IMR-90 (cell line): ENCODE results near the gene SRC. TPM values are rescaled to one million over a fixed set of nuclear protein-coding genes. Genes with fewer than 3 reads are reported as not detected.

Source experiments
- ATAC-seq: fragments of 200-7000 bp; cut with Tn5 transposase; 2 replicates; pipeline ENCODE4 v1.9.1; 2020; ENCODE audit warnings: low read depth, mild to moderate bottlenecking, moderate library complexity
- BruUV-seq: library from RNA; stranded (reverse); fragments of 400-500 nt; replicated peaks from 2 replicates; lab custom pipeline; 2021; lab: Mats Ljungman, UMichigan
- CTCF ChIA-PET: fragments of 300-600 bp; formaldehyde crosslinking; extraction: SDS; loops from one replicate; lab custom pipeline; 2021; ENCODE audit warnings: antibody characterized with exemption; lab: Yijun Ruan, JAX
- POLR2A ChIA-PET: fragments of 300-600 bp; sonication (Branson Sonifier 250); formaldehyde crosslinking; loops from one replicate; lab custom pipeline; 2022; ENCODE audit warnings: antibody characterized with exemption; ENCODE audit not compliant: unreplicated experiment; lab: Charles Lee
- DNase-seq: peaks from one replicate; pipeline ENCODE4 v3.0.0; 2013
- H2AFZ ChIP-seq: replicated peaks from 2 replicates; pipeline ENCODE3; 2013; ENCODE audit warnings: low read length, mild to moderate bottlenecking; ENCODE audit not compliant: poor library complexity
- H2AK5ac ChIP-seq: 2 replicates; pipeline ENCODE4 v1.6.1; 2013; ENCODE audit warnings: low read depth, low read length, inconsistent platforms
- H2AK9ac ChIP-seq: replicated peaks from 2 replicates; pipeline ENCODE3; 2013; ENCODE audit warnings: mild to moderate bottlenecking, low read depth, low read length, moderate library complexity; ENCODE audit not compliant: poor library complexity
- H2BK120ac ChIP-seq: 2 replicates; pipeline ENCODE4 v1.6.1; 2013; ENCODE audit warnings: low read depth, low read length, inconsistent platforms
- H2BK15ac ChIP-seq: 3 replicates; pipeline ENCODE4 v1.6.1; 2013; ENCODE audit warnings: low read depth, low read length, inconsistent platforms
- H2BK20ac ChIP-seq: 2 replicates; pipeline ENCODE4 v1.6.1; 2013; ENCODE audit warnings: low read depth, mild to moderate bottlenecking, inconsistent platforms, low read length, moderate library complexity
- H2BK5ac ChIP-seq: 2 replicates; pipeline ENCODE4 v1.6.1; 2013; ENCODE audit warnings: mild to moderate bottlenecking, low read depth, low read length, inconsistent platforms; ENCODE audit not compliant: poor library complexity, severe bottlenecking
- H3K14ac ChIP-seq: replicated peaks from 2 replicates; pipeline ENCODE4 v1.6.1; 2013; ENCODE audit warnings: low read depth, low read length, inconsistent platforms
- H3K18ac ChIP-seq: 2 replicates; pipeline ENCODE4 v1.6.1; 2013; ENCODE audit warnings: low read depth, low read length, control low read depth
- H3K23ac ChIP-seq: 2 replicates; pipeline ENCODE4 v1.6.1; 2013; ENCODE audit warnings: low read depth, low read length, inconsistent platforms
- H3K27ac ChIP-seq: 2 replicates; pipeline ENCODE4 v1.5.1; 2013; ENCODE audit warnings: mild to moderate bottlenecking, control low read depth, low read length; ENCODE audit not compliant: insufficient read depth
- H3K27me3 ChIP-seq: 2 replicates; pipeline ENCODE4 v1.6.1; 2013; ENCODE audit warnings: low read length; ENCODE audit not compliant: control insufficient read depth, insufficient read depth
- H3K36me3 ChIP-seq: 2 replicates; pipeline ENCODE4 v1.6.1; 2013; ENCODE audit warnings: low read length, mixed read lengths; ENCODE audit not compliant: control insufficient read depth, insufficient read depth
- H3K4ac ChIP-seq: 2 replicates; pipeline ENCODE4 v1.6.1; 2013; ENCODE audit warnings: low read depth, low read length, inconsistent platforms
- H3K4me1 ChIP-seq: 2 replicates; pipeline ENCODE4 v1.6.1; 2013; ENCODE audit warnings: low read length, mixed read lengths; ENCODE audit not compliant: control insufficient read depth, insufficient read depth
- H3K4me2 ChIP-seq: 2 replicates; pipeline ENCODE4 v1.6.1; 2013; ENCODE audit warnings: low read depth, mild to moderate bottlenecking, control low read depth, low read length, moderate library complexity
- H3K4me3 ChIP-seq: 2 replicates; pipeline ENCODE4 v1.5.1; 2013; ENCODE audit warnings: low read depth, mild to moderate bottlenecking, control low read depth, low read length, moderate library complexity; ENCODE audit not compliant: insufficient read depth
- H3K56ac ChIP-seq: 2 replicates; pipeline ENCODE4 v1.6.1; 2013; ENCODE audit warnings: low read length, inconsistent platforms; ENCODE audit not compliant: insufficient read depth; ENCODE audit errors: extremely low read depth
- H3K79me1 ChIP-seq, 2 experiments: 2 replicates each; pipeline ENCODE4 v1.6.1; 2013; ENCODE audit warnings: low read length in 2 of 2, inconsistent platforms in 1 of 2, low read depth in 1 of 2
- H3K9ac ChIP-seq: 2 replicates; pipeline ENCODE4 v1.6.1; 2013; ENCODE audit warnings: low read depth, low read length, control low read depth
- H3K9me1 ChIP-seq: 2 replicates; pipeline ENCODE4 v1.6.1; 2013; ENCODE audit warnings: low read length, inconsistent platforms; ENCODE audit not compliant: insufficient read depth
- H3K9me3 ChIP-seq: 2 replicates; pipeline ENCODE4 v1.6.1; 2013; ENCODE audit warnings: low read length; ENCODE audit not compliant: control insufficient read depth, insufficient read depth
- H4K20me1 ChIP-seq: 2 replicates; pipeline ENCODE4 v1.6.1; 2013; ENCODE audit warnings: low read length, inconsistent platforms; ENCODE audit not compliant: insufficient read depth
- H4K5ac ChIP-seq: 2 replicates; pipeline ENCODE4 v1.6.1; 2013; ENCODE audit warnings: mild to moderate bottlenecking, low read depth, low read length, control low read depth
- H4K8ac ChIP-seq, 2 experiments: 2 replicates each; pipeline ENCODE4 v1.6.1; 2013; ENCODE audit warnings: low read depth in 2 of 2, low read length in 2 of 2, control low read depth in 1 of 2, inconsistent platforms in 1 of 2
- H4K91ac ChIP-seq: 2 replicates; pipeline ENCODE4 v1.6.1; 2013; ENCODE audit warnings: low read depth, low read length, inconsistent platforms; ENCODE audit not compliant: insufficient read depth
- CEBPB ChIP-seq: IDR thresholded peaks from 2 replicates; pipeline ENCODE4 v1.6.1; 2012; ENCODE audit warnings: low read depth, low read length, improper control_type of control experiment
- FOS ChIP-seq: fragments of 150-350 bp; IDR thresholded peaks from 2 replicates; pipeline ENCODE4 v1.6.1; 2016; ENCODE audit warnings: low read depth, low read length
- MAFK ChIP-seq: IDR thresholded peaks from 2 replicates; pipeline ENCODE4 v1.6.1; 2012; ENCODE audit warnings: low read depth, low read length, improper control_type of control experiment
- WGBS, 2 experiments: methylation state at CpG; one replicate each; pipeline versions ENCODE4 v1.1.5 to v1.1.7; 2013; ENCODE audit warnings: missing lambda C conversion rate in 2 of 2; ENCODE audit not compliant: insufficient read length in 1 of 2; ENCODE audit errors: extremely low coverage in 2 of 2; 5-methylcytosine and 5-hydroxymethylcytosine counted together
- dilution Hi-C: fragments of 300-500 bp; cut with HindIII; formaldehyde crosslinking; loops from one replicate; pipeline ENCODE4 v1.14.3; 2018; ENCODE audit warnings: low sequenced_read_pairs; ENCODE audit not compliant: unreplicated experiment
- in situ Hi-C: fragments of 300-500 bp; cut with MboI; formaldehyde crosslinking; loops from 3 replicates; pipeline ENCODE4 v1.14.3; 2019; ENCODE audit warnings: low sequenced_read_pairs, inconsistent platforms, mixed read lengths
- intact Hi-C: fragments of 100-400 bp; cut with micrococcal nuclease; formaldehyde crosslinking; loops from 2 replicates; pipeline ENCODE4 v1.10.0; 2022
- polyA plus RNA-seq, 3 experiments: library from polyadenylated mRNA; depleted of rRNA; stranded (reverse); fragments of >200 nt; gene quantifications; 2 replicates each; pipeline ENCODE4 v1.2.3, GENCODE V29; 2012; ENCODE audit warnings: low replicate concordance in 1 of 3
- total RNA-seq: library from RNA; depleted of rRNA; stranded (reverse); fragments of >200 nt; gene quantifications from 2 replicates; pipeline ENCODE4 v1.2.3, GENCODE V29; 2012
- TF ChIP-seq, protein P1 (sequence below): fragments of 150-350 bp; IDR thresholded peaks from 2 replicates; pipeline ENCODE4 v1.6.1; 2017; ENCODE audit warnings: mild to moderate bottlenecking, antibody characterized with exemption, low read length, low read depth

SRC gene
- total and polyA plus RNA-seq, 2 of the 4 experiments (the other 2 are of a cell fraction): 7.0 to 24.2 TPM

DNA sequence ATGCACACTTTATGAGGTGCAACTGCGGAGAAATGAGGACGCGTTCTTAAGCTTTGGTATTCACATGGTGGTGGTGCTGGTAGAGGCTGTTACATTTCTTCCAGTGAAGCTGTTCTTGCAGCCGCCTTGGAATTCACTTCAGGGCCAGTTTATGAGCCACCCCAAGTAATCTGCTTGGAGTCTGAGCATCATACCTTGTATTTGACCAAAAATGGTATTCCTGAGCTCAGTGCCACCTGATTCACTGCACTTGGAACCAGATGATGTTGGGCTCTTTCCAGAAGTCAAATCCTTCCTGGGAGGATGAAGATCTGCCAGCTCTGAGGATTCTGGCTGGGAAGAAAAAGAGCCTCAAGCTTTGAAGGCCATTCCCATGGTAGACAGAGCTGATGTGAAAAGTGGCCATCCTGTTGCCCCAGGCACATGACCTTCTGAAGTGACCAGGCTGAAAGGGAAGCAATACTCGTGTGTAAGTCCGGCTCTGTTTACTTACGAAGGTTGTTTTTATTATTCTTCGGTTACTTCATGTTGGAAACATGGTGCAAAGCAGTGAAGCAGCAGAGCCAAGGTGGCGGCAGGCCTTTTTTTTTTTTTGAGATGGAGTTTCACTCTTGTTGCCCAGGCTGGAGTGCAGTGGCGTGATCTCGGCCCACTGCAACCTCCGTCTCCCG, 48.7 kb upstream of the SRC start (continued):
- TF ChIP-seq, protein P1, sequence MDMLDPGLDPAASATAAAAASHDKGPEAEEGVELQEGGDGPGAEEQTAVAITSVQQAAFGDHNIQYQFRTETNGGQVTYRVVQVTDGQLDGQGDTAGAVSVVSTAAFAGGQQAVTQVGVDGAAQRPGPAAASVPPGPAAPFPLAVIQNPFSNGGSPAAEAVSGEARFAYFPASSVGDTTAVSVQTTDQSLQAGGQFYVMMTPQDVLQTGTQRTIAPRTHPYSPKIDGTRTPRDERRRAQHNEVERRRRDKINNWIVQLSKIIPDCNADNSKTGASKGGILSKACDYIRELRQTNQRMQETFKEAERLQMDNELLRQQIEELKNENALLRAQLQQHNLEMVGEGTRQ: no peak

DNA sequence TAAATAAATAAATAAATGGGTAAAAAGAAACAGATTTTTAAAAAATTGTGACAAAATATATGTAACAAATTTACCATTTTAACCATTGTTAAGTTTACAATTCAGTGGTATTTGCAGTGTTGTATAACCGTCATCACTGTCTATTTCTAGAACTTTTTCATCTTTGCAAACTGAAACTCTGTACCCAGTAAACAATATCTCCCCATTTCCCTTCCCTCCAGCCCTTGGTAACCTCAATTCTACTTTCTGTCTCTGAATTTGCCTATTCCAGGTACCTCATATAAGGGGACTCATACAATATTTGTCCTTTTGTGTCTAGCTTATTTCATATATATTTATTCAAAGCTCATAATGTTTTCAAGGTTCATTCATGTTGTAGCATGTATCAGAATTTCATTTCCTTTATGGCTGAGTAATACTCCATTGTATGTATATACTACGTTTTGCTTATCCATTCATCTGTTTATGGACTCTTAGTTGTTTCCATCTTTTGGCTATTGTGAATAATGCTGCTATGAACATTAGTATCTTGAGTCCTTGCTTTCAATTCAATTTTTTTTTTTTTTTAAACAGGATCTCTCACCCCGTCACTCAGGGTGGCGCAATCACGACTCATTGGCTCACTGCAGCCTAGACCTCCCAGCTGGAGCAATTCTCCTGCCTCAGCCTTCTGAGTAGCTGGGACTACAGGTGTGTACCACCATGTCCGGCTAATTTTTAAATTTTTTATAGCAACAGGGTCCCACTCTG, 47.6 kb upstream of the SRC start:
- TF ChIP-seq MAFK: no peak
- peak; percentile 50; the same call in 1 of the 2 replicates for TF ChIP-seq FOS
- TF ChIP-seq CEBPB: peak; percentile 96
- Histone ChIP-seq H2BK20ac (no peak overlapping the region), H2AFZ (no peak overlapping the region), H3K4me2 (peak overlapping the region; percentile 31; the same call in 1 of the 2 replicates), H3K4me3 (no peak overlapping the region), H4K91ac (no peak overlapping the region), H2BK15ac (no peak overlapping the region), H2AK9ac (no peak overlapping the region), H3K56ac (no peak overlapping the region), H4K8ac (no peak overlapping the region), H3K27ac (no peak overlapping the region), H3K18ac (no peak overlapping the region), H3K9me3 (no peaks in the 10 kb centered on the region), H3K23ac (no peak overlapping the region), H2BK5ac (peak overlapping the region; percentile 81), H2AK5ac (0 out of 2 replicates have a peak overlapping the region, but pooled peaks have one; percentile 32), H3K4ac (peak overlapping the region; percentile 34), H4K5ac (no peak overlapping the region), H3K9me1 (peaks cover 40% of the 10 kb centered on the region), H3K79me1 (peaks cover 42 to 73% of the 10 kb centered on the region in 2 experiments), H2BK120ac (peak overlapping the region; percentile 22; the same call in 1 of the 2 replicates), H3K14ac (no peak overlapping the region), H3K9ac (no peak overlapping the region), H3K27me3 (no peaks in the 10 kb centered on the region), H3K4me1 (peaks cover 29% of the 10 kb centered on the region), H3K36me3 (peaks cover 16% of the 10 kb centered on the region), H4K20me1 (peaks cover 26% of the 10 kb centered on the region; the same call in 1 of the 2 replicates)
- intact Hi-C loops (no loop called here), in situ Hi-C loops (no loop called here), dilution Hi-C loops (no loop called here)
- peak; percentile 8; the same call in 1 of the 2 replicates for ATAC-seq
- DNase-seq: peak; percentile 84
- 63% methylated on average over 4 of the region's 6 CpGs; no CpG with 5 or more reads in 1 of the 2 experiments for WGBS, 2 experiments
- CTCF ChIA-PET: no interaction called here
- BruUV-seq: no TSS peak
- POLR2A ChIA-PET: no interaction called here
